Upper lobe of left lung (tissue), 6 donors: ENCODE measurements around the gene FDX2. TPM values are rescaled to one million over a fixed set of nuclear protein-coding genes. Genes with fewer than 3 reads are reported as not detected.

ENCODE experiments used
- ATAC-seq, 2 donors: fragments of 200-7000 bp; cut with Tn5 transposase; one replicate each; pipeline ENCODE4 v1.9.1; 2022; ENCODE audit warnings: mild to moderate bottlenecking in 2 of 2, moderate library complexity in 2 of 2; ENCODE audit not compliant: low FRiP score in 2 of 2
- DNase-seq, 2 donors: peaks; one replicate each; pipeline ENCODE4 v3.0.0-alpha.2; 2019 to 2020
- H3K27ac ChIP-seq, 4 donors: fragments of 200-600 bp; sonication (generic); one replicate each; pipeline ENCODE4 v1.5.1; 2016 to 2019
- H3K27me3 ChIP-seq, 4 donors: fragments of 200-600 bp; sonication (generic); one replicate each; pipeline ENCODE4 v1.5.1; 2017 to 2019
- H3K36me3 ChIP-seq, 4 donors: fragments of 200-600 bp; sonication (generic); one replicate each; pipeline ENCODE4 v1.5.1; 2016 to 2019
- H3K4me1 ChIP-seq, 4 donors: fragments of 200-600 bp; sonication (generic); one replicate each; pipeline ENCODE4 v1.5.1; 2018 to 2019
- H3K4me3 ChIP-seq, 4 donors: fragments of 200-600 bp; sonication (generic); one replicate each; pipeline ENCODE4 v1.5.1; 2017 to 2019; ENCODE audit warnings: mild to moderate bottlenecking in 2 of 4, moderate library complexity in 1 of 4
- H3K9me3 ChIP-seq, 4 donors: fragments of 200-600 bp; sonication (generic); one replicate each; pipeline ENCODE4 v1.5.1; 2018 to 2019
- CTCF ChIP-seq, 6 experiments: fragments of 450-650 bp in 4 of 6; fragments of 200-600 bp in 2 of 6; sonication (generic) in 2 of 6; IDR thresholded peaks; one replicate each; pipeline ENCODE4 v1.5.1; 2016 to 2019; ENCODE audit warnings: antibody characterized with exemption in 6 of 6
- EP300 ChIP-seq, 4 donors: sonication (generic); formaldehyde crosslinking; IDR thresholded peaks; one replicate each; pipeline ENCODE4 v1.5.1; 2017; ENCODE audit warnings: antibody characterized with exemption in 4 of 4, control low read depth in 2 of 4
- POLR2A ChIP-seq, 4 donors: fragments of 450-650 bp; IDR thresholded peaks; one replicate each; pipeline ENCODE4 v1.5.1; 2016 to 2017; ENCODE audit warnings: antibody characterized with exemption in 4 of 4, mild to moderate bottlenecking in 2 of 4
- POLR2AphosphoS5 ChIP-seq, 2 donors: sonication (generic); formaldehyde crosslinking; IDR thresholded peaks; one replicate each; pipeline ENCODE4 v1.5.1; 2017; ENCODE audit warnings: antibody characterized with exemption in 2 of 2
- WGBS, 2 donors: methylation state at CpG; one replicate each; pipeline ENCODE4 v1.1.5; 2017 to 2018; 5-methylcytosine and 5-hydroxymethylcytosine counted together
- total RNA-seq, 6 donors: library from RNA; depleted of rRNA in 4 of 6; stranded (reverse); fragments of >200 nt in 4 of 6; gene quantifications; one replicate each; pipeline versions ENCODE4 v1.1.0 to v1.2.1, GENCODE V29; 2016 to 2021
- donor health status: DM: no; HTN: no; CAD: no; lungs with moderate emphysema.
- donor health status: DM: no; HTN: yes; CAD: no; lungs with severe emphysema.

The FDX2 gene
- total RNA-seq, 6 donors from 2014 or later: 16.6 to 27.5 (median 26.0) TPM

GRCh38 chr19:10291554-10292205 is 24.1 kb downstream of the FDX2 start:
- 1 to 6% methylated on average over 19 to 49 of the region's 49 CpGs for WGBS, 2 donors
- peaks cover 0 to 50% (median 23%) of the 10 kb centered on the region in 4 donors for H3K27me3 ChIP-seq
- peak in 1 of 2 donors; percentile 5 for ATAC-seq
- no peaks in the 10 kb centered on the region for H3K9me3 ChIP-seq
- TF ChIP-seq EP300 (IDR thresholded peaks at IDR 0.05) (no peak), POLR2A (IDR thresholded peaks at IDR 0.05) (no peak), POLR2AphosphoS5 (IDR thresholded peaks at IDR 0.05) (no peak), CTCF (IDR thresholded peaks at IDR 0.05) (no peak)
- no peaks in the 10 kb centered on the region for H3K36me3 ChIP-seq
- peak in 1 of 2 donors; percentile 91 for DNase-seq
- H3K27ac ChIP-seq: peak overlapping the region; percentile 37 to 82 (median 66)
- peak overlapping the region in 3 of 4 donors; percentile 39 to 64 (median 54) for H3K4me3 ChIP-seq
- H3K4me1 ChIP-seq: peaks cover 88 to 96% (median 93%) of the 10 kb centered on the region in 4 donors

- peaks cover 0 to 47% (median 22%) of the 10 kb centered on the region in 4 donors for H3K27me3 ChIP-seq
- H3K4me3 ChIP-seq: peak overlapping the region; percentile 14 to 64 (median 46)
- peak; percentile 81 to 92 for DNase-seq
- H3K4me1 ChIP-seq: peaks cover 92 to 100% (median 98%) of the 10 kb centered on the region in 4 donors
- peak; percentile 5 to 53 for ATAC-seq
- H3K36me3 ChIP-seq: peaks cover 0 to 3% (median under 1%) of the 10 kb centered on the region in 4 donors
- peak overlapping the region; percentile 37 to 82 (median 66) for H3K27ac ChIP-seq
- no peak for TF ChIP-seq CTCF (IDR thresholded peaks at IDR 0.05)
- TF ChIP-seq POLR2A (IDR thresholded peaks at IDR 0.05): peak in 3 of 4 donors; percentile 45 to 72 (median 52)
- TF ChIP-seq POLR2AphosphoS5 (IDR thresholded peaks at IDR 0.05): peak in 1 of 2 donors; percentile 59
- TF ChIP-seq EP300 (IDR thresholded peaks at IDR 0.05): no peak
- WGBS, 2 donors: 2% methylated on average over 19 to 33 of the region's 57 CpGs
- no peaks in the 10 kb centered on the region for H3K9me3 ChIP-seq
Measured at GRCh38 chr19:10290876-10291553, 24.8 kb downstream of the FDX2 start.

GRCh38 chr19:10290357-10290875 is 25.4 kb downstream of the FDX2 start:
- DNase-seq: peak in 1 of 2 donors; percentile 65
- H3K4me1 ChIP-seq: peaks cover 94 to 100% (median 98%) of the 10 kb centered on the region in 4 donors
- TF ChIP-seq CTCF (IDR thresholded peaks at IDR 0.05) (no peak), EP300 (IDR thresholded peaks at IDR 0.05) (no peak), POLR2AphosphoS5 (IDR thresholded peaks at IDR 0.05) (no peak), POLR2A (IDR thresholded peaks at IDR 0.05) (no peak)
- H3K4me3 ChIP-seq: peak overlapping the region in 3 of 4 donors; percentile 39 to 64 (median 54)
- H3K27ac ChIP-seq: peak overlapping the region in 3 of 4 donors; percentile 64 to 82 (median 69)
- WGBS, 2 donors: 2% methylated on average over 30 of the region's 30 CpGs
- H3K9me3 ChIP-seq: no peaks in the 10 kb centered on the region
- H3K27me3 ChIP-seq: peaks cover 0 to 42% (median 21%) of the 10 kb centered on the region in 4 donors
- H3K36me3 ChIP-seq: peaks cover under 1 to 9% (median 7%) of the 10 kb centered on the region in 4 donors
- peak in 1 of 2 donors; percentile 5 for ATAC-seq

GRCh38 chr19:10289836-10290356 is 25.9 kb downstream of the FDX2 start, which contains the start of gene ICAM5:
Gene ICAM5, plus strand, starts transcription at chr19:10289952. Its CDS starts 92 bp downstream, at chr19:10290044.
- DNase-seq: peak in 1 of 2 donors; percentile 93
- WGBS, 2 donors: 1 to 4% methylated on average over 18 to 32 of the region's 45 CpGs
- peaks cover 0 to 37% (median 19%) of the 10 kb centered on the region in 4 donors for H3K27me3 ChIP-seq

More at GRCh38 chr19:10289836-10290356, 25.9 kb downstream of the FDX2 start, which contains the start of gene ICAM5:
- no peak for ATAC-seq
- Histone ChIP-seq H3K36me3 (peaks cover 6 to 14% (median 12%) of the 10 kb centered on the region in 4 donors), H3K4me3 (peak within 1 kb of the TSS; percentile 13 to 64 (median 46)), H3K4me1 (peaks cover 94 to 100% (median 98%) of the 10 kb centered on the region in 4 donors), H3K9me3 (no peaks in the 10 kb centered on the region), H3K27ac (peak within 1 kb of the TSS; percentile 28 to 82 (median 66))
- TF ChIP-seq POLR2A (IDR thresholded peaks at IDR 0.05) (no peak), POLR2AphosphoS5 (IDR thresholded peaks at IDR 0.05) (no peak), CTCF (IDR thresholded peaks at IDR 0.05) (no peak), EP300 (IDR thresholded peaks at IDR 0.05) (no peak)
